ENCODE data around the gene SERP2.
"Not testable (repeated sequence)": the region's sequence is repeated elsewhere in the genome, so short reads cannot be mapped to it uniquely, and the experiment has no call there.

Gene SERP2

DNA sequence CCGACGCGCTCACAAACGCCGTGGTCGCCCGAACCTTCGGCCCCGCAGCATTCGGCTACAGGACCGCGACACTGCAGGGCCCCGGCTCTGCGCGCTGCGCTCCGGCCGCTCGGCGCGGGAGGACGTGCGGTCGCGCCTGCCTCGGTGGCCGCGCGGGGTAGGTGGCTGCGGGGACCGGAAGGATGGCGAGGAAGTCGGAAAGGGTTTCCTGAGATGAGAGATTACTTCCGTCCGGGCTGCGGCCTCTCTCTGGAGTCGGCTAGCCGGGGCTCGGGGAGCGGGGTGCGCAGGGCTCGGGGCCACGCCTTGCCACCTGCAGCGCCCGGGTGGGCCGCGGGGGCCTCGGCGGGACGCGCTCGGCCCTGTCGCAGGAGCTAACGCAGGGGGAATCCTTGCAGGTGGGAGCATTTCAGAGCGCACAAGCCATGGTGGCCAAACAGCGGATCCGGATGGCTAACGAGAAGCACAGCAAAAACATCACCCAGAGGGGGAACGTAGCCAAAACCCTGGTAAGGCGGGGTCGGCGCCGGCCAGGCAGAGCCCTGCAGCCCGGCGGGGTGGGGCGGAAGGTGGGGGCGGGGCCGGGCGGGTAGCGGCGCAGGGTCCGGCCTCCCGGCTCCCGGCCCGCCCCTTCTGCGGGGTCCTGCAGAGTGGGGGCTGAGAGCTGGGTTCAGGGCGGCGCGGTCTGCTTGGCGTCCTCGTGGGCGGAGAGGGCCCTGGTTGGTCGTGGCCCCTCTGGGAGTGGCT is at the start of gene SERP2:
Gene SERP2 (plus strand): TSS at position 224 of the 747 bp plus-strand sequence. CDS start 202 bp downstream, at position 426.
- peak; percentile 84 for DNase-seq (ENCODE audit: low spot score)

DNA sequence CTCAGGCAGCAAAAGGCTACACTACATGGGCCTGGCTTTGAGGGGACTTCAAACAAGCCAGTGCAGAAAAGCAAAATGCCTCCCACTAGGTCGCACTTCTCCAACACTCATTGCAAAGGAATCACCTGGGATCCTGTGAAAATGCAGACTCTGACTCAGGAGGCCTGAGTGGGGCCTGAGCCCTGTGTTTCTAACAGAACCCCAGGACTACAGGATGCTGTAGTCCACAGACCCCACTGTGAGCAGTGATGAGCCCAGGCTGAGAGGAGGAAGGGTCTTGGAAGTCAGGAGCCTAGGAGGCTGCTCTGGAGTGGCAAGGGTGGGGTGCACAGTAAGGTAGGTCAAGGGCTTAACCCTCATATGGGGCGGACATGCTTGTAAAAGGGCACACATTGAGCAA is 46.7 kb upstream of the SERP2 start:
- no peak for DNase-seq (ENCODE audit: low spot score)

DNA sequence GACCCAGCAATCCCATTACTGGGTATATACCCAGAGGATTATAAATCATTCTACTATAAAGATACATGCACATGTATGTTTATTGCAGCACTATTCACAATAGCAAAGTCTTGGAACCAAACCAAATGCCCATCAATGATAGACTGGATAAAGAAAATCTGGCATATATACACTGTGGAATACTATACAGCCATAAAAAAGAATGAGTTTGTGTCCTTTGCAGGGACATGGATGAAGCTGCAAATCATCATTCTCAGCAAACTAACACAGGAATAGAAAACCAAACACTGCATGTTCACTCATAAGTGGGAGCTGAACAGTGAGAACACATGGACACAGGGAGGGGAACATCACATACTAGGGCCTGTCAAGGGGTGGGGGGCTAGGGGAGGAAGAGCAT is 44.6 kb upstream of the SERP2 start:
- not testable (repeated sequence) for DNase-seq (ENCODE audit: low spot score)

DNA sequence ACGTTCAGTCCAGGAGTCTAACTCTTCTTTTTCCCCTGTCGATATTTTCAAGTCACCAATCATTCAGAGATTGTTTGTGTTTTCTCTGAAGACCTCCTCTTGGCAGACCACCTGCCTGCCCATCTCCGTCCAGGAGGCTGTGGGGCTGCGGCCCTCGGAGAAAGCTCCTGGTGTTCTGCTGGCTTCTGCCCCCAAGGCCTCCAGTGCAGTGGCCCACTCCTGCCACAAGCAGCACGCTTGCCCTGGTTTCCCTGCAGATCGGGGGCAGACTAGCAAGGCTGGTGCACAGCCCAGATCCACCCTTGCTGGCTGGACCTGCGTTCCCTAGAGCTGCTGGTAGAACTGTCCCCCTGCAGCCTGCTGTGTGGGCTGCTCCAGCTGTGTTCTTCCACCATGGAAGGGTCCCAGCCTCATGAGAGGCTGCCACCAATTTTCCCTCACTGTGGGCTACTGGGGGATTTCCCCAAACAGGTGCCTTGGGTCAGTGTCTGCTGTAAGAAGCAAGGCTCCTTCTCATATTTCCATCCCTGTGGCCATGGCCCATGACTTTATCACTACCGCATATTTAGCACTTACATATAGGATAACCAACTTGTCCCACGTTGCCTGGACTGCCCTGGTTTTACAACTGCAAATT is 43.6 kb upstream of the SERP2 start:
- DNase-seq (ENCODE audit: low spot score) = no peak

DNA sequence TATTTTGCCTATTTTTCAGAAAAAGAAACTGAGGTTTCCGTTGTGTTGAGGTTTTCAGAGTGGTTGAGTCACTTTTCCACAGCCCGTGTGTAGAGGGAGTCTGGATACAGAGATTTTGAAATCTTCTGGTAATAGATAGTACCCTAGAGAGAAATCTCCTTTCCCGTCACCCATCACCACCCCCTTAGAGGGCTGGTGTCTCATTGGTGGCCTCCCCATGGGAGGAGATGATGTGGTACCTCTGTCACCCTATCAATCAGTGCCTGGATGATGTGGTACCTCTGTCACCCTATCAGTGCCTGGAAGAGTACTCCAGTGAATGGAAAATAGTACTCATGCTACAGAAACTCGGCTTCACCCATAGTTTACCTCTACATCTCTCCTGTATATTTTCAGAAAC is 42.2 kb upstream of the SERP2 start:
- DNase-seq (ENCODE audit: low spot score) = no peak

DNA sequence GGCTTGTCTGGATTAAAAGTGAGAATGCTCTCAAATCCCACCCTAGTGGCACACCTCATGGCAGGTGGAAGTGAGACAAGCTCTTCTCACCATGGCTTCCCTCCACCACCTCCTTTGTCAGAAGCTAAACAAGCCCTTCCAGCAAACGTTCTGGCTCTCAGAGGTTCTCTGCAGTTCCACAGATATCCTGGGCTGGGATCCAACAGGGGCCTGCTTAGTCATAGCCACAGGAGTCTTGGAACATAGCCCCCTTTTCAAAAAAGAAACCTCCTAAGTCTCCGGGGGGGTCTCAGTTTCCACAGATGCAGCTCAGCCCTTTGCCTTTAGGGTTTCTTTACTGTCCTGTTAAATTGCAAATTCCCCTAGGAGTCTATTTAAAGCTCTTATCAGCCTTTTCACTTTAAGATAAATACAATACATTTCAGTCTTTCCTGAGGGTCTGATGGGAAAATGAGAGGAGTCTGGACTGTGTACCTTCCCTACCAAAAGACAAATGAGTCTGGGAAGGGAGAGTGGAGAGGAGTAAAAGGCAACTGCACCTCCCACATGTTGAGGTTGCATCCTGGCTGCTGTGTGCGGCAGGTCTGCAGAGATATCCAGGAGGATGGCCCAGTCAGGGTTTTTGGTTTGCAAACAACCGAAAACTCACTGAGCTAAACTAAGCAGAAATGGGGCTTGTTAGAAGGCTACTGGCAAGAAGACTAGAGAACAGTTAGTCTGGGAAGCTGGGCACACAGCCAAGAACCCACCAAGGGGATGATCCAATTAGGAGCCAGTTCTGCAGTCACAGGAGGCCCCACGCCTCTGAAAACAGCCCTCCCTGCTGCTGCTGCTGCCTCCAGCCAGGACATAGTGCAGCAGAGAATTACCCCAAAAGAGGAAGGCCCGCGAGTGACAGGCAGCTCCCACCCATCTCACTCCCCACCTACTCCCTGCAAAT is 41.4 kb upstream of the SERP2 start:
- DNase-seq (ENCODE audit: low spot score) = no peak

DNA sequence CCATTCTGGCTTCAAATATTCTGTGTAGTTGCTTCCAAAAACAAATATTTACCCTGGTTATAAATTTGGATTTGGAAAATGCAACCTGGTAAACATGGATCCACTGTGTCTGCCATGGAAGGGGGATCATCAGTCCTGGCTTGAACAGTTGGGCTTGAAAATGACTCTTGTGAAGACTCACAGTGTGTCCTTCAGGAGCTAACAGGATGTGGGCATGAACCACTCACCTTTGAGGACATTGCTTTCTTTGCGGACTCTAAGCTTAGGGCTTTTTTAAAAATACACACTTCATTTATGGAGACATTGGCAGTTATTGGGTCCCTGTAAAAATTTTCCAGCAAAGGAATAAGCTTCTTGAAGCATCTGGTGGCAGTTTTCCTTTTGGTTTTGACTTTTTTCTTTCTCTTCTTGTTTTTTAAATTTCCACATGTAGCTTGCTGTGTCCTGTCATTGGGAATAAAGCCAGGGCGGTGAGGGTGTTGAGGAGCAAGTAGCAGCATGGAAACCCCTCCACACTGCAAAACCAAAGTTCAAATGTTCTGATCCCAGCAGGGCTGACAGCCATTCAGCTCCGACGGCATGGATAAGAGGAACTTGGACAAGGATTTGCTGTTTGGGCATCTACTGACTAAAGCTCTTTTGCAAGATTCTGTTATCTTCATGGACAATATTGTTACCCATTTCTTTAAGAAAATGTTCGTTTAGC is 39.5 kb upstream of the SERP2 start:
- no peak for DNase-seq (ENCODE audit: low spot score)

DNA sequence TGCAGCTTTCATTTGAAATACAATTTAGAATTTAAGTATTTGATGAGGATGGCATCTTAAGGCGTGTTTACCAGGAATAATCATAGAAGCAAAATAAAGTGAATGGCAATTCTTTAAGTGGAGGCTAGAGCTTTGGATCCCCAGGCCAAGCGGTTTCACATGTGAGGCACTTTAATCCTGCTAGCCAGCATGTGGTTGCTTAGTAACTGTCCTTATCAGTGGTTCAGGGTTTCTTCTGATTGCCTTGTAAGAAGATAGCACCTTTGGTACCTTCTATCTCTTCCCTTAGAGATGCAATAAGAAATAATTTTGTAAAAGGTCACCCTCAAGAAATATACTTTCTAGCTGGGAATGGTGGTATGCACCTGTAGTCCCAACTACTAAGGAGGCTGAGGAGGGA is 38.9 kb upstream of the SERP2 start:
- DNase-seq (ENCODE audit: low spot score) = no peak

DNA sequence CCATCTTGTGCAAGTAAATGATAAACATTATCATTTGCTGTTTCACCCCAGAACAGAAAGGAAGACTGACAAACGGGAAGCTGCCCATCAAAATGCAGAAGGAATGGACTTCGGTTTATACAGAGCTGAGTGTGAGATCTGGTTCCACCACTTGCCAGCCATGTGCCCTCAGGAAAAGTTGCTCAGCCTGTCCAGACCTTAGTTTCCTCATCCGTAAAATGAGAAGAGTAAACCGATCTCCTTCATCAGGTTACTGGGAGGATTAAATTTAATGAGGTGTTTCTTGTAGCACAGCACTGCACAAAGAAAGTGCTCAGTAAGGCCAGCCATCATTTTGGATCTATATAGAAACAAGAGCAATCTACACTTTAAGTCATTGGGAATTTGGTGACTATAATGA is 36.7 kb upstream of the SERP2 start:
- DNase-seq (ENCODE audit: low spot score) = no peak

DNA sequence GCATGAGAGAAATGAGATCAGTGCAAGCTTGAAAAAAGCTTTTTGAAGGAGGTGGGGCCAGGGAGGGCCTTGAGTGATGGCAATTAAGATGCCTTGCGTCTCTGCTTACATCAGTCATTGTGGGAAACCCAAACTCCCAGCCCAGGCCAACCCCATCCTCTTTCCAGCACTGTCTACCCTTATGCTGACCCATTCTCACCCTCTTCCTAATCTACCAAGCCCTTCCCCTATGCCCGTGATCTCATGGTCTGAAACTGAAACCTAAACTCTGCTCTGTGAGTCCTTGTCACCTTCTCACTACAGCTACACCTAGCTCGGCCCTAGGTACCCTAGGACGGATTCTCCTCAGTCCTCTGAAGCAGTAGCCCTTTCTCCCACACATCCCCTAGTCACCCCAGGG is 36.0 kb upstream of the SERP2 start:
- DNase-seq (ENCODE audit: low spot score) = no peak

DNA sequence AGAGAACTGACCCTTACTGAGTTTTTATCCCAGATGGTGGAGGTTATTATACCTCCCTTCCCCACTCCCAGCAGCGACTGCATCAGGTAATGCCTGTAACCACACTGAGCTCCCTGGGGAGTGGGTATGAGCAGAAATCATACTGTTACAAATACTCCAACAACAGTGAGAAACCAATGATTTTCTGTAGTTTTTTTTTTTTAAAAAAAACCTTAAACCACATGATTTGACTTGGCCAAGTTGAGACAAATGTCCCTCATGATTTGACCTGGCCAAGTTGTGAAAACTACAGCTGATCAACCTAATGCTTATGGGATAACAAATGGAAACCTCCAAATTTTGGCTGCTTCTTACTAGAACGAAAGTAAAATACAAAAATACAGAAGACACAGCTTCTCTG is 33.1 kb upstream of the SERP2 start:
- no peak for DNase-seq (ENCODE audit: low spot score)

DNA sequence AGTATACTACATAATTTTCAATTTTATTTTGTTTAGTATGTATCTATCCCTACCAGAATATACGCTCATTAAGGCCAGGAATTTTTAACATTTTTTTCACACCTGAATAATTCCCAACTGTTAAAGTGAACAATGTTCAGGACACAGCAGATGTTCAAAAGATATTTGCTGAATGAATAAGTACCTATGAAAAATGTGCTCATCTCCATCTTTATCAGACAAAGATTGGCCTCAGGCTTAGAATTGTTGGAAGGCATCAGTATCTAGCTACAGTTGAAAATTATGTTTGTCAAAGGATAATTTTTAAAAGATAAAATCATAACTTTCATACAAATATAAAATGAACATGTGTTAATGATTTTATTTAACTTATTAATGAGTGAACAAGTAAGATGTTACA is 30.9 kb upstream of the SERP2 start:
- DNase-seq (ENCODE audit: low spot score) = no peak

DNA sequence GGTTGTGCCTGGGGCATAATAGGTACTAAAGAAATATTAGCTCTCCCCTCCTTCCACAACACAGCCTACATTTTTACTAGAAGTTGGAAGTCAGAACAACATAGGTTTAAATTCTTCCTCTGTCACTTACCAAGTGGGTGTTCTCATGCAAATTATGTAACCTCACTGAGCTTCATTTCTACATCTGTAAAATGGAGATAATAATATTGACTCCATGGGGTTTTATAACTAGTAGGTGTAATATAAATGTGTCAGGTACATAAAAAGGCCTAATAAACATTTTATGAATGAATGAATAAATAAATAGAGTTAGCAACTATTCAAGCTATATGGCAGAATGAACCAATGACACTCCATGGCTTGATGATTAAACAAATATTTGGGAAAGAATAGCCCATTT is 27.1 kb upstream of the SERP2 start:
- DNase-seq (ENCODE audit: low spot score) = no peak

DNA sequence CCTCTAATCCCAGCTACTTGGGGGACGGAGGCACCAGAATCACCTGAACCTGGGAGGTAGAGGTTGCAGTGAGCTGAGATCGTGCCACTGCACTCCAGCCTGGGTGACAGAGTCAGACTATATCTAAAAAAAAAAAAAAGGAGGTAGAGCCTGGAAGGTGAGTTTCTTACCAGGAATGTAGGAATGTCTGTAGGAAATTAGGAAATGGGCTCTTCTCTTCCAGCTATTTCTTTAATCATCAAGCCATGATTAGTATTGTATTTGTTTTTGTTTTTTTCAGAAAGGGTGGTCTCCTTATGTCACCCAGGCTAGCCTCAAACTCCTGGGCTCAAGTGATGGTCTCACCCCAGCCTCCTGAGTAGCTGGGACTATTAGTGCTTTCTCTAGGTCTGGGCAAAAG is 26.3 kb upstream of the SERP2 start:
- DNase-seq (ENCODE audit: low spot score) = no peak

DNA sequence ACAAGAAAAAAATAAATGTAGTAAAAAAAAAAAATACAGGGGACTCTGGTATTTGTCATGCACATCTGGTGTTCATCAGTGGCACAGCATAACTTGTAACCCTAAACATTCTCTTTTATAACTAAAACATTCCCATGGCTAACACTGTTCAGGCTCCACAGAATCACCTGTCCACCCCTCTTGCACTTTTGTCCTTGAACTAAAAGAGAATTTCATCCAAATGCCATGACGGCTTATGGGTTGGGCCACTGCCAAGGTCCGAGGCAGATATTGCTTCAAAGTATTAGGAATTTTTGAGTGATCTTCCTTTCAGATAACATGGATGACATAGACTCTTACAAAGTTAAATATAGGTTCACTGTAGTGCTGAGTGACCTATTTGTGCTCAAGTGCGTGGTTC is 25.7 kb upstream of the SERP2 start:
- no peak for DNase-seq (ENCODE audit: low spot score)

DNA sequence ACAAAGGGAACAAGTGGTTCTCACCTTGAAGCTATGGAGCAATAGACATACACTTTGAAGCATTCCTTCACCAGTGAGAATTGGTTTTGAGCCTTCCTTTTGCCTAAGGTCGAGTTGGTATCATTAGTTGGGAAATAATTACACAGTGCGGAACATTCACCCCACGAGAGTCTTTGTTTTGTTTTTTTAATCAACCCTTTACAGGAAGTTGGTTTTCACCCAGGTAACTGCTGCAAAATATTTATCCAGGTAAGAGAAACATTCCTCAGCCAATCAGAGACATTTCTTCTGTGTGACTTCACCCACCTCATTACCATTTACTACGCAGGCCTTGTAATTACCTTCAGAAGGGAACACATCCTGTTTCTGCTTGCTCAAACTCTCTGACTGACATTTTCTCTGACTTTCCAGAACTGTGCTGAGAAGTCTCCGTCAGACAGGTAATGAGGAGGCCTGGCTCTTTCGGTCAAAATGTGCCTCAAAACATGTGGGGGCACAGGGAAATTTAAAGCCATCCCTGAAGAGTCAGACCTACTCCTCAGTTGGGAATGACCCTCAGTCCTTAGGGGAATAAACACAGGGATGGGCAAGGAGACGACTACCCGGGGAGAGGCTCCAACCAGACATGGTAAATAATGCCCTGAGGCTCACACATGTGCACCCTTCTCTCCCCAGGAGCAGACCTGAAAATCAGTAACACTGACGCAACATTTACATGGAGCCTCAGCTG is 22.7 kb upstream of the SERP2 start:
- DNase-seq (ENCODE audit: low spot score) = peak; percentile 22

DNA sequence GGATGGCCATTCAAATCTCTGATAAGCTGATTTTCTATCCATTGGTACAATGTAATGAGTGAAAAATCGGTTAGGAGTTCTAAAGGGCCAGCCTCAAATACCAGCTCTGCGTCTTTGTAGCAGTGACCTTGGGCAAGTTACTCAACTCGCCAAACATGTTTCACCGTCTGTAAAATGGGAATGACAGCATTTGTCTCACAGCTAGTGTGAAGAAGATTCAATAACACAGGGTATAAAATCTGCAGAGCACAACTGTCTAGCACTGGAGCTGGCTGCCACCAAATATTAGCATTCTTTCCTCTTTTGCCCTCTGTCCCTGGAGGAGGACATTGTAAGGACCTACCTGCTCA is 22.1 kb upstream of the SERP2 start:
- peak; percentile 15 for DNase-seq (ENCODE audit: low spot score)

DNA sequence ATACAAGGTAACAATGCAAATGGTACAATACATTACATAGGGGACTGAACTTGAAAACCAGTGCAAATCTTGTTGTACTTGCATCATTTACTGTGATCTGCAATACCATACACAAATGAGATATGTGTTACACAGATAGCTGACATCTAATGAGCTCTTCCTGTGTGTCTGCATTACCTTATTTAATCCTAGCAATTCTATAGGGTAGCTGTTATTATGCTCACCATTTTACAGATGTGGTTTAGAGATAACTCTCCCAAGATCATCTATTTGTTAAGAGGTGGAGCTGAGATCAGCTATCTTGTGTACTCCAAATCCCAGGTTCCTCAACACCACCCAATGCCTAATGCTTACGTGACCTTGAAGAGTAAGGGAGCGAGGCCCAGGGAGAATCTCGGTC is 21.4 kb upstream of the SERP2 start:
- DNase-seq (ENCODE audit: low spot score) = no peak

DNA sequence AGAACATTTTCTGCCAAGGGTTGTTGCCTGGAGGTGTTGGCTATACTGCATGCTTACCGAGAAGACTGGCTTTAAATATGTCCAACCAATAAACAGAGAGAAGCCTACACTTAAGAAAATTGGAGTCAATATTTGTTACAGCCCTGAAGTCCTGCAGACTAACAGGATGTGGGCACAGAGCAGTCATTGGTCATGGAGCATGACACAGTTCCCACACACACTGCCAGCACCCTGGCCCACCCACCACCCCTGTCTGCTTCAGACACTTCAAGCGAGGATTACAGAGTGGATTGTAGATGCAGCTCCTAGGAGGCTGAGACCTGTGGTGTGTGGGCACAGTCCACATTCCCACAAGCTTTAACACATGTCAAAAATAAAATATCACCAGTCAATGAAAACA is 21.0 kb upstream of the SERP2 start:
- DNase-seq (ENCODE audit: low spot score) = no peak

DNA sequence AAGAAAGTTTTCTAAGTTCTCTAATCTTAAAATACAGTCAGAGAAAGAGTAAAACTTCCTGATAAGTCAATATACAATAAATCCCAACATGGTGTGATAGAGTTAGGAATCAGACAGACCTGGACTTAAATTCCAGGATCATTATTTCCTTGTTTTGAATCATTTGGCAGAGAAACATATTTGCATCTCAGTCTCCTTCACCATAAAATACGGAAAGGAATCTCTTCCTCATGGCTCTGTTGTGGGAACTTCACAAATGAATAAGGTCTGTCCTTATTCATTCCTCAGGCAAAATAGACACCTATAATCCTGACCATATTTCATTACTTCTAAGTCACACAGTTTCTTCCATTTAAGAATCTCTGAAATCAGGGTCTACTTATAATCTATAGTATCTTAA is 19.3 kb upstream of the SERP2 start:
- no peak for DNase-seq (ENCODE audit: low spot score)

DNA sequence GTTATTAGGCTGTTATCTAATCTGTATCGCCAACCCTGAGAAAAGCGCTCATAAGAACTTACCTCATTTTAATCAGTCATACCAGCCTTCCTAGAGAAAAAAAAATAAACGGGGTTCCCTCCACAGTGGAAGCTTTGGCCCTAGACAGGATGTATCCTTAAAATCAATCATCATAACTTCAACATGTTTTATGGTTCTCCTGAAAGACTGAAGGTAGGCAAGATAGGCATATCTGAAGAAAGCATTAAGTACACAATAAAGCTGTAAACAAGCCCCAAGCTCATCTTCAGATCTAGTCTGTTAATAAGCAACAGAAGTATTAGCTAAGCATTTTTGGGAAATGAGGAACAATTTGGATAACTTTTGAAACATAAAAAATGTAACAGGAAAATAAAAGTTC is 18.7 kb upstream of the SERP2 start:
- DNase-seq (ENCODE audit: low spot score) = no peak

DNA sequence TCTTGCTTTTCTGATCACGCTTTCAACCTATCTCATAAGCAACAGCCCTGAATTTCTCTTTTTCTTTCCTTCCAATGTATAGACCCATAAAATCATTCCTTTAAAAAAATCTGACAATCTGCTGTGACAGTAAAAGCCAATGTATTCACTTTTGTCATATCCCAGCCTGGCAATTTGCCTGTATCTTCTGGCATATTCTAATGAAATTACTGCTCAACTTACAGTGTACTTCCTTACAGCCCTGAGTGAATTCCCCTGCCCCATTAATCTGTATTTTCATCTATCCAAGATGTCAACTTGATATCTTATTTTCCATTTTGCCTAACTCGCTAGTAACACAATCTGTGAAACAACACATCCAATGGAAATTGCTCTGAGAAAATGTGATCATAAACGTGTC is 18.0 kb upstream of the SERP2 start:
- no peak for DNase-seq (ENCODE audit: low spot score)

All from ecto neural progenitor cell (in vitro differentiated cells).